Measurements from ENCODE around the gene AHCTF1.
"Not testable (repeated sequence)": the region's sequence is repeated elsewhere in the genome, so short reads cannot be mapped to it uniquely, and the experiment has no call there.

The AHCTF1 gene

DNA sequence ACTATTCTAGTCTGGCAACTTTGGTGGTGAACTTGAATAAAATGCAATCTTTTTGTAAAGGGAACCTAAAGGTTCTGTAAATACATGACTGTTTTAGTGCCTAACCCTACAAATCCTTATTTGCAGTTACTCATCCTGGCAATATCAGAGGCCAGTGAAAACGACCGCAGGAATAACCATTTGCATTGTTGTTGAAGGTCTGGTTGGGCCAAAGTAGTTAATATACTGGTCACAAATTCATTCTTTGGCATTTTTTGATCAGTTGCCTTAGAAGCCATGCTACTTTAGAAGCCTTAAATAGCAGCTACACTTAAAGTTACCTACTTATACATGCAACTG, 93.7 kb downstream of the AHCTF1 start:
- H3K4me1 Mint-ChIP-seq (ENCODE audit: low read depth) = peaks cover 13% of the 10 kb centered on the region
- no peak overlapping the region for H3K4me3 Mint-ChIP-seq
- no peaks in the 10 kb centered on the region for H3K27me3 Mint-ChIP-seq
- H3K36me3 Mint-ChIP-seq (ENCODE audit: low read depth) = peaks cover 31% of the 10 kb centered on the region
- H3K27ac Mint-ChIP-seq = no peak overlapping the region
- H3K9me3 Mint-ChIP-seq = no peaks in the 10 kb centered on the region
- intact Hi-C loops (cut with micrococcal nuclease) = no loop called here

DNA sequence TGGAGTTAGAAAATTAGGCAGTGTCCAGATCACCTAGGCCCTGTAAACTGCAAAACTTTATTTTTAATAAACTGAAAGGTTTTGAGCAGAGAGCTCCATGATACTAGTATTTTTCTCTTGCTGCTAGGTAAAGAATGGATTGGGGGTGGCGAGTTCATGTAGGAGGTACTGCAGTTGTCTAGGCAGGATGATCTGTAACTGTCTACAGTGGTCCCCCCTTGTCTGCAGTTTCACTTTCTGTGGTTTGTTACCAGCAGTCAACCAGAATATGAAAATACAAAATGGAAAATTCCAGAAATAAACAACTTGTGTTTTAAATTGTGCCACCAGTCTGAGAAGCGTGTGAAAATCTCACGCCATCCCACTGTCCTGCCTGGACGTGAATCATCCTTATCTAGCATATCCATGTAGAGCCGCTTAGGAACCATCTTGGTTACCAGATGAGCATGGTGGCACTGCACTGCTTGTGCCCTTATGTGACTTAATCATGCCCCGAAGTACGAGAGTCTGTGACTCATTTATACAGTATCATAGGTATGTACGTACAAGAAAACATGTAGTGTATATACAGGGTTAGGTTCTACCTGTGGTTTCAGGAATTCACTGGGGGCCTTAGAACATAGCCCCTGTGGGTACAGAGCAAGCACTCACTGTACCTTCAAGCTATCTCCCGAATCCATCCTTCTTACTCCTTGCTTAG, 94.2 kb downstream of the AHCTF1 start:
- H3K9me3 Mint-ChIP-seq = no peaks in the 10 kb centered on the region
- H3K27me3 Mint-ChIP-seq = no peaks in the 10 kb centered on the region
- H3K36me3 Mint-ChIP-seq (ENCODE audit: low read depth) = peaks cover 26% of the 10 kb centered on the region
- peaks cover 13% of the 10 kb centered on the region for H3K4me1 Mint-ChIP-seq (ENCODE audit: low read depth)
- H3K4me3 Mint-ChIP-seq = no peak overlapping the region
- intact Hi-C loops (cut with micrococcal nuclease) = no loop called here
- H3K27ac Mint-ChIP-seq = no peak overlapping the region

DNA sequence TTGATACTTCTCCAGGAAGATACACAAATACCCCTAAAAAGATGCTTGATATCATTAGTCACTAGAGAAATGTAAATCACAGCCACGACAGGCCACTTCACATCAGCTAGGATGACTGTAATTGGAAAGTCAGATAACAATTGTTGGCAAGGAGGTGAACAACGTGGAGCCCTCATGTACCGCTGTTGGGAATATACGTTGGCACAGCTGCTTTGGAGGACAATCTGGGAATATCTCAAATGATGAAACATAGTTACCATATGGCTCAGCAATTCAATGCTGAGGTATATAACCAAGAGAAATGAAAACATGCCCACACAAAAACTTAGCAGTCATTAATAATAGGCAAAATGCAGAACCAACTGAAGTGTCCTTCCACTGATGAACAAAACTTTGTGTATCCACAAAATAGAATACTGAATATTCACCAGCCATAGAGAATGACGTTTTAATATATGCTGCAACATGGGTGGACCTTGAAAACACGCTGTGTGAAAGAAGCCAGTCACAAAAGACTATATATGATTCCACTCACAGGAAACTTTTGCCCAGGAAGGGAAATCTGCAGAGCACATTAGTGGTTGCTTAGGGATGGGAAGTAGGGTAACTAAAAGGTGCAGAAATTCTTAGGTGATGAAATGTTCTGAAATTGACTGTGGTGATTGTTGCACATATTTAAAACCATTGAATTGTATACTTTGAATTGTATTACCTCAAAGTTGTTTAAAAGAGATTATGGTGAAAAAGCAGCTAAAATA, 95.4 kb downstream of the AHCTF1 start:
- intact Hi-C loops (cut with micrococcal nuclease) = no loop called here
- peaks cover 14% of the 10 kb centered on the region for H3K36me3 Mint-ChIP-seq (ENCODE audit: low read depth)
- peaks cover 13% of the 10 kb centered on the region for H3K4me1 Mint-ChIP-seq (ENCODE audit: low read depth)
- no peak overlapping the region for H3K27ac Mint-ChIP-seq
- H3K27me3 Mint-ChIP-seq = no peaks in the 10 kb centered on the region
- no peak overlapping the region for H3K4me3 Mint-ChIP-seq
- H3K9me3 Mint-ChIP-seq = no peaks in the 10 kb centered on the region

DNA sequence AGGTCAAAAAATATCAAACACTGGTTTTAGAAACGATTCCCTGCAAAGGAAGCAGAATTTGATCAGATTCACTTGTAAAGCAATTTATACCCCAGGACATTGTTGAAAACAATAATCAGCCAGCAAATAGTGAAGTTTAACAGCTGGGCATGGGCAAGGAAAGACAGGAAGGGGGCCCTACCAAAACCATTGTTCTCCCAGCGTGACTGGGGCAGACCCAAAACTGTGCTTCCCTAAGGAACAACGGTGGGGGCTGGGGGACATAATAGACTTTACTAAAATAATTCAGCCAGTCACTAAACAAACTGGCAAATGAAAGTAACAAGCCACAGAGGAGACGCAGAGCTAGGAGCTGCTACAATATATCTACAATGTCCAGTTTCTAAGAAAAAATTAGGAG, 100.2 kb downstream of the AHCTF1 start:
- intact Hi-C loops (cut with micrococcal nuclease) = no loop called here
- no peak overlapping the region for H3K4me3 Mint-ChIP-seq
- no peaks in the 10 kb centered on the region for H3K27me3 Mint-ChIP-seq
- H3K36me3 Mint-ChIP-seq (ENCODE audit: low read depth) = peaks cover 8% of the 10 kb centered on the region
- H3K4me1 Mint-ChIP-seq (ENCODE audit: low read depth) = peaks cover 13% of the 10 kb centered on the region
- no peak overlapping the region for H3K27ac Mint-ChIP-seq
- peaks cover 26% of the 10 kb centered on the region for H3K9me3 Mint-ChIP-seq

DNA sequence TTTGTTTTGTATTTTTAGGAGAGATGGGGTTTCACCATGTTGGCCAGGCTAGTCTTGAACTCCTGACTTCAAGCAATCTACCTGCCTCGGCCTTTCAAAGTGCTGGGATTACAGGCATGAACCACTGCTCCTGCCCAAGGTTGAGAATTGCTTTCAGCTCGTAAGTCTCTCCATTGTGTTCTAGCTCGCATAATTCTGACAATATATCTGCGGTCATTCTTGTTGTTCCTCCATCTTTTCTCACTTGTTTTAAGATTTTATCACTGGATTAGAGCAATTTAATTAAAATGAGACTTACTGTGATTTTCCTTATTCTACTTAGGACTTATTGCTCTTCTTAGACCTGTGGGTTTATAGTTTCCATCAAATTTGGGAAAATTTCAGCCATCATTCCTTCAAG, 102.9 kb downstream of the AHCTF1 start:
- Mint-ChIP-seq H3K4me1 (ENCODE audit: low read depth) (peaks cover 7% of the 10 kb centered on the region), H3K36me3 (ENCODE audit: low read depth) (peaks cover 8% of the 10 kb centered on the region), H3K9me3 (peaks cover 26% of the 10 kb centered on the region), H3K27me3 (no peaks in the 10 kb centered on the region), H3K4me3 (no peak overlapping the region), H3K27ac (no peak overlapping the region)
- intact Hi-C loops (cut with micrococcal nuclease) = no loop called here

DNA sequence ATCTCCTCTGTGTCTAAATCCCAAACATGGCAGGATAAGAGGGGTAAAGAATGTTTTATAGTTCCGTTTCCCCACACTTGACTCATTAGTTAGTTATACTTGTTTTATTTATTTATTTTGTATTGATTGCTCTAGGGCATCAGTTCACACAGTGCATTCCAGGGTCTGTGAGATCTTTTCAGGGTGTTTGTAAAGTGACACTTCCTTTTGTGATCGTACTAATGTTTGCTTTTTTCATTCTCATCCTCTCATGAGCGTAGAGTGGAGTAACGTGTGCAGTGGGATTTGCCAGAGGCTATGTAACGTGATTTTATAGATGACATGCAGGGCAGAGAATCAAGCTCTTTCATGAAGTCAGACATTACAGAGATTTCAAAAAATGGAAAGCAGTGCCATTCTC, 104.4 kb downstream of the AHCTF1 start:
- H3K9me3 Mint-ChIP-seq = peaks cover 26% of the 10 kb centered on the region
- intact Hi-C loops (cut with micrococcal nuclease) = no loop called here
- H3K27ac Mint-ChIP-seq = no peak overlapping the region
- no peaks in the 10 kb centered on the region for H3K27me3 Mint-ChIP-seq
- H3K4me1 Mint-ChIP-seq (ENCODE audit: low read depth) = no peaks in the 10 kb centered on the region
- H3K36me3 Mint-ChIP-seq (ENCODE audit: low read depth) = peaks cover 8% of the 10 kb centered on the region
- no peak overlapping the region for H3K4me3 Mint-ChIP-seq

DNA sequence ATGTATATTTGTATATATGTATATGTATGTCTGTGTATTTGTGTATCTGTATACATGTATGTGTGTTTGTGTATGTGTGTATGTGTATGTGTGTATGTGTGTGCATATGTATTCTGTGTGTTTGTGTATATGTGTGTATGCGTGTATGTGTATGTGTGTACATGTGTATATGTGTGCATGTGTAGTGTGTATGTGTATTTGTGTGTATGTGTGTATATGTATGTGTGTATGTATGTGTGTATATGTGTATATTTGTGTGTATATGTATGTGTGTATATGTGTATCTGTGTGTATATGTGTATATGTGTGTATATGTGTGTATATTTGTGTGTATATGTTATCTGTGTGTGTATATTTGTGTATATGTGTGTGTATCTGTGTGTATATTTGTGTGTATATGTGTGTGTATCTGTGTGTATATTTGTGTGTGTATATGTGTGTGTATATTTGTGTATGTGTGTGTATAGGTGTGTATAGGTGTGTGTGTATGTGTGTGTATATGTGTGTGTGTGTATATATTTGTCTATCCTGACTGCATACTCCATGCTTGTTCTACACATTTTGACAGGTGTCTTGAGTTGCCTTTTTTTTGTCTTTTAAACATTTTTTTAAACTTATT, 106.1 kb downstream of the AHCTF1 start:
- H3K4me3 Mint-ChIP-seq = no peak overlapping the region
- peaks cover 26% of the 10 kb centered on the region for H3K9me3 Mint-ChIP-seq
- intact Hi-C loops (cut with micrococcal nuclease) = no loop called here
- H3K36me3 Mint-ChIP-seq (ENCODE audit: low read depth) = peaks cover 8% of the 10 kb centered on the region
- no peak overlapping the region for H3K27ac Mint-ChIP-seq
- H3K4me1 Mint-ChIP-seq (ENCODE audit: low read depth) = no peaks in the 10 kb centered on the region
- H3K27me3 Mint-ChIP-seq = no peaks in the 10 kb centered on the region

DNA sequence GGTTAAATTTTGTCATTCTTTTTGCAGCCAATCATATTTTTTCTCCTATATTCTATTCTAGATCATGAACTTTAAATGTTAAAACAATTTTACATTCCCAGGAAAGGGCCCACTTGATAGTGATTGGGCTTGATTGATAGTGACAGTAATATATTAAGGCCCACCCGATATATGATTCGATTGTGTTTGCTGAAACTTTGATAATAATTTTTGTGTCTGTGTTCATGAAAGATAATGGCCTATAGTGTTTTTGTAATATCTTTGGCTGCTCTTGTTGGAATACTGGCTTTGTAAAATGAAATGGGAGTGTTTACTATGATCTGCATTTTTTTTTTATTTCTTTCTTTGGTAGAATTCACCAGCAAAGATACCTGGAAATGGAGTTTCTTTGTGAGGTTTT, 107.2 kb downstream of the AHCTF1 start:
- Mint-ChIP-seq H3K4me3 (no peak overlapping the region), H3K4me1 (ENCODE audit: low read depth) (no peaks in the 10 kb centered on the region), H3K36me3 (ENCODE audit: low read depth) (peaks cover 8% of the 10 kb centered on the region), H3K27ac (no peak overlapping the region), H3K27me3 (no peaks in the 10 kb centered on the region), H3K9me3 (peaks cover 18% of the 10 kb centered on the region)
- intact Hi-C loops (cut with micrococcal nuclease) = no loop called here

DNA sequence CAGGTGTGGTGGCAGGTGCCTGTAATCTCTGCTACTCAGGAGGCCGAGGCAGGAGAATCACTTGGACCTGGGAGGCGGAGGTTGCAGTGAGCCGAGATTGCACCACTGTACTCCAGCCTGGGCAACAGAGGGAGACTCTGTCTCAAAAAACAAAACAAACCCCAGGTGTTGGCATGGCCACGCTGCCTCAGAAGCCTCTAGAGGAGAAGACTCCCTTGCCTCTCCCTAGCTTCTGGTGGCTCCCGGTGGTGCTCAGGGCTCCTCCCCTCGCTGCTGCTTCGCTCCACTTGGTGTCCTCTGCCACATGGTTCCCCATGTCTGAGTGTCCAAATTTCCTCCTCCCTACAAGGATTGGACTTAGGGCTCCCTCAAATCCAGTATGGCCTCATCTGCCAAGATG, 109.6 kb downstream of the AHCTF1 start:
- H3K9me3 Mint-ChIP-seq; H3K27me3 Mint-ChIP-seq; intact Hi-C loops (cut with micrococcal nuclease); H3K36me3 Mint-ChIP-seq (ENCODE audit: low read depth); H3K27ac Mint-ChIP-seq; H3K4me3 Mint-ChIP-seq; H3K4me1 Mint-ChIP-seq (ENCODE audit: low read depth): not testable (repeated sequence)

DNA sequence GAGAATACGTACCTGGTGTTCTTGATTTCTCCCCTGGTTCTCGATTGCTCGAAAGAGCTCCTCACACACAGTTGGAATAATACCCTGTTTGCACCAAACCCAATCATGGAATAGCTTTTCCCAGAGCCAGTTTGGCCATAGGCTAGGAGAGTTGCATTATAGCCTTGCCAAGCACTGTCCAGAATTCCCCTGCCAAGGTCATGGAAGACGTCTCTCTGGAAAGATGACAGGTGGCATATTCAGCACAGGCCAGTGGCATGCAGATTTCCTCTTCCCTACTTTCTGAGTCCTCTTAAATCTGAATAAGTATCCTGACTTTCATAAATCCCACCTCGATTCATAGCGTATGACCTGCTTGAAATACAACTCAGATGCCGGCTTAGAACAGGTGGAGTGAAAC, 111.1 kb downstream of the AHCTF1 start:
- Mint-ChIP-seq H3K27ac (no peak overlapping the region), H3K27me3 (no peaks in the 10 kb centered on the region), H3K4me1 (ENCODE audit: low read depth) (no peaks in the 10 kb centered on the region), H3K36me3 (ENCODE audit: low read depth) (no peaks in the 10 kb centered on the region), H3K4me3 (no peak overlapping the region), H3K9me3 (no peaks in the 10 kb centered on the region)
- intact Hi-C loops (cut with micrococcal nuclease) = no loop called here

DNA sequence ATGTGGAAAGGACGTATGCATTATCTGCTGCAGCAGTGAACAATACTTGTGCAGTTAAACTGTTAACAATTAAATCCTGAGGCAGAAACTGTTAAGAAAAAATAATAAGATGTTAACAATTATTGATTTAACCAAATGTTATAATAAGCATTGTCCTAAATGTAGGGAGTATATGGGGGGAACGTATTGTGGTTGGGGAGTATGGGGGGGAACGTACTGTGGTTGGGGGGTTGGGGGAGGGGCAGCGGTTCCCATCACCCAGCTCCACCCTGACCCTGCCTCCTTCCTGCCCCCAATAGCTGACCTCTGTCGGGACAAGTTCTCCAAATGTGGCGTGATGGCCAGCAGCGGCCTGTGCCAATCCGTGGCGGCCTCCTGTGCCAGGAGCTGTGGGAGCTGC, 114.0 kb downstream of the AHCTF1 start:
- H3K36me3 Mint-ChIP-seq (ENCODE audit: low read depth) = not testable (repeated sequence)

DNA sequence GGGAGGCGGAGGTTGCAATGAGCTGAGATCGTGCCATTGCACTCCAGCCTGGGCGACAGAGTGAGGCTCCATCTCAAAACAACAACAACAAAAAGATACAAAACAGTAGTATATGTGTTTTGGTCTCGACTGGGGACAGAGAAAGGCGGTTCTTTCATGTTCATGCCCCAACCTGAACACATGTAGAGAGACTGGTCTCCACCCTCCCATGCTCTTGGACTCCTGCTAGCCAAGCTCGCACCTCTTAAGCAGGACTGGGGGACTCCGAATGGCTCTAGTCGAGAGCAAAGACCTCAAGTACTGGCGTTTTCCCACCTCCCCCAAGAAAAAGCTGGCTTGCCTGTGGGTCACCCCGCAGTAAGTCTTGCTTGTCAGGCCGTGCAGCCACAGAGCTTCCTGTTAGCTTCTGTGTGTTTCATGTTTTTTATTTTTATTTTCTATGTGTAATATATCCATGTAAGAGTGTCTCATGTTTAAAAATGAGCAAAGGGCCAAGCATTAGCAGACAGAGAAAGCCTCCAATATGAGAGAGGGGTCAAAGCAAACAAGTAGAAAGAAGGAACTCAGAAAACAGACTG, 116.0 kb downstream of the AHCTF1 start:
- H3K9me3 Mint-ChIP-seq = no peaks in the 10 kb centered on the region
- H3K36me3 Mint-ChIP-seq (ENCODE audit: low read depth) = no peaks in the 10 kb centered on the region
- no peak overlapping the region for H3K27ac Mint-ChIP-seq
- no peaks in the 10 kb centered on the region for H3K4me1 Mint-ChIP-seq (ENCODE audit: low read depth)
- H3K27me3 Mint-ChIP-seq = no peaks in the 10 kb centered on the region
- H3K4me3 Mint-ChIP-seq = no peak overlapping the region
- intact Hi-C loops (cut with micrococcal nuclease) = no loop called here

More for the DNA sequence above, 114.0 kb downstream of the AHCTF1 start:
- H3K27ac Mint-ChIP-seq; intact Hi-C loops (cut with micrococcal nuclease); H3K27me3 Mint-ChIP-seq; H3K4me3 Mint-ChIP-seq; H3K9me3 Mint-ChIP-seq; H3K4me1 Mint-ChIP-seq (ENCODE audit: low read depth): not testable (repeated sequence)

DNA sequence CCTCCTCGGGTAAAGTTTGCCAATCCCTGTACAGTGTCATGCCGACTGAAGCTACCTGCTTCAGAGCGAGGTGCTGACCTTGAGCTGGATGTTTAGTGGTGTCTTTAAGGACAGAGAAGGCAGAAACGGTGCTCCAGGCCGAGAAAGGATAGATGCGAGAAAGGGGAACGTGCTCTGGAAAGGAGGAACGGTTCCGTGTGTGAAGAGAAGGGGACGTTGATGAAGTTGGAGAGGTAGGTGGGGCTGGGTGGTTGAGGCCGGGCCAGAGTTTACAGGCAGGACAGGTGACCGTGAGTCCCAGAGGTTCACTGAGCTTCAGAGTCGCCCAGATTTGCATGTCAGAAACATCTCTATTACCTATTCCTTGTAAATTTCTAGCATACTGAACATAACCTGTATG, 116.9 kb downstream of the AHCTF1 start:
- H3K27me3 Mint-ChIP-seq = no peaks in the 10 kb centered on the region
- intact Hi-C loops (cut with micrococcal nuclease) = no loop called here
- no peaks in the 10 kb centered on the region for H3K4me1 Mint-ChIP-seq (ENCODE audit: low read depth)
- H3K9me3 Mint-ChIP-seq = no peaks in the 10 kb centered on the region
- no peak overlapping the region for H3K4me3 Mint-ChIP-seq
- no peaks in the 10 kb centered on the region for H3K36me3 Mint-ChIP-seq (ENCODE audit: low read depth)
- no peak overlapping the region for H3K27ac Mint-ChIP-seq

DNA sequence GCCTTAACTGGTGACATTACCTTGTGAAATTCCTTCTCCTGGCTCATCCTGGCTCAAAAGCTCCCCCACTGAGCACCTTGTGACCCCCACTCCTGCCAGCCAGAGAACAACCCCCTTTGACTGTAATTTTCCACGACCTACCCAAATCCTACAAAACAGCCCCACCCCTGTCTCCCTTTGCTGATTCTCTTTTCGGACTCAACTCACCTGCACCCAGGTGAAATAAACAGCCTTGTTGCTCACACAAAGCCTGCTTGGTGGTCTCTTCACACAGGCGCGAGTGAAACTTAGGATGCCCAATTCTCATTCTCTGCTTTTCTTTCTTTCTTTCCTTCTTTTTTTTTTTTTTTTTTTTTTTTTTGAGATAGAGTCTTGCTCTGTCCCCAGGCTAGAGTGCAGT, 118.4 kb downstream of the AHCTF1 start:
- intact Hi-C loops (cut with micrococcal nuclease); H3K9me3 Mint-ChIP-seq; H3K36me3 Mint-ChIP-seq (ENCODE audit: low read depth); H3K4me3 Mint-ChIP-seq; H3K27ac Mint-ChIP-seq; H3K4me1 Mint-ChIP-seq (ENCODE audit: low read depth); H3K27me3 Mint-ChIP-seq: not testable (repeated sequence)

All from dendritic cell treated with granulocyte-macrophage colony-stimulating factor and Interleukin-4, amounts not matched to agents 40 ng/mL and 50 ng/mL, for 4 days (primary cell).